COLO668 (cell line): ENCODE data around the gene OBSL1.

ENCODE experiments used
- DNase-seq: peaks from one replicate; lab custom pipeline; 2025; ENCODE audit not compliant: unreplicated experiment; lab: John Stamatoyannopoulos, UW

Gene OBSL1

DNA sequence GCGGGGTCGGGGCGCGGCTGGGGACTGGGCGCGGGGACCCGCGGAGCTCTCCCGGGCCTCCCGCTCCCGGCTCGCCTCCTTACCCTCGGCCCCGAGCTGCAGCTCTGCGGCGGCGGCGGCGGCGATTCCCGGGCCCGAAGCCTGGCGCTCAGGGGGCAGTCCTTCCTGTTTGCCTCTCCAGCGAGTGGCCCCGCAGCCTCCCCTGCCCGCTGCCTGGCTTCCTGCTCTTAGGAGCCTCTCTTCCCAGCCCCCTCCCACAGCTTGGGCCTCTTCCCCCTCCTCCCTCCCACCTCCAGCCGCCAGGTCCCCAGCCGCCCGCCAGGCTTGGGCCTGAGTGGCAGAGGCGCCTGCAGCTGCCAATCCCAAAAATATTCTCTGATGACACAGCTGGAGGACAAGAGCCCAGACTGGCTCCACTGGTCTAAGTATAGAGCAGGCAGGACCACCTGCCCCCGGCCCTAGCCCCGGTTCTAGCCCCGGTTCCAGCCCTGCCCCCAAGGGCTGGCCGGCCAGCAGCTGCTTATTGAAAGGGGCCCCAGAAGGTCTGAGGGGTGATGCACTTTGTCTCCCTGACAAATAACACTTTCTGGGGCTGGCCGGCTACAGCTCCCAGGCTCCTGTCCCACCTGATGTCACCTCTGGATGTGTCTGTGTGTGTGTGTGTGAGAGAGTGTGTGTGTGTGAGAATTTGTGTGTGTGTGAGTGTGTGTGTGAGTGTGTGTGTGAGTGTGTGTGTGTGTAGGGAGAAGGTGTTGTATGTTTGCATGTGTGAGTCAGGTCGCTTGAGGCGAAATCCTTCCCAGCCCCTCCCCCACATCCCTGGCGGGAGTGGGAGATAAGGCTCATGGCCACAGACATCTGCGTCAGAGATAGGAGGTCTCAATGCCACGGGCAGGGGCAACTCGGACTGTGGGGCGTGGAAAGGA lies at the start of gene OBSL1:
TSS of gene OBSL1 (minus strand) at position 229 of the 926 bp plus-strand sequence. CDS start 307 bp downstream, outside the sequence.
- DNase-seq, result peak; percentile 84

DNA sequence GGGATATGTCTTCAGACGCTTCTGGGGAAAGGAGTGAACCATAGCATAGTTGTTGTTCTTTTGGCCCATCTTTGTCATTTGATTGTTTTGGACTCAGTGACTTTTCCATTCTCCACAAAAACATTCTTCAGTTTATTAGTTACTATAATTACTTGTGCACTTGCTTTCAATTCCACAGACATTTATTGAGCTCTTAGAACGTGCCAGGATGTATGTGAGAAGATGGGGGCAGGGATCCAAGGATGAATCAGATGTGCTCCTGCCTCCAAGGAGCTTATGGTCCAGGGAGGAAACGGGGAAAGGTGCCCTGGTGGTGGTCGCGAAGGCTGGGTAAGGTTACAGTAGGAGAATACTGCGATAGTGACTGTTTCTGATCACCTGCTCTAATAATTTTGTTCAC lies 49.2 kb upstream of the OBSL1 start:
- DNase-seq, result no peak

DNA sequence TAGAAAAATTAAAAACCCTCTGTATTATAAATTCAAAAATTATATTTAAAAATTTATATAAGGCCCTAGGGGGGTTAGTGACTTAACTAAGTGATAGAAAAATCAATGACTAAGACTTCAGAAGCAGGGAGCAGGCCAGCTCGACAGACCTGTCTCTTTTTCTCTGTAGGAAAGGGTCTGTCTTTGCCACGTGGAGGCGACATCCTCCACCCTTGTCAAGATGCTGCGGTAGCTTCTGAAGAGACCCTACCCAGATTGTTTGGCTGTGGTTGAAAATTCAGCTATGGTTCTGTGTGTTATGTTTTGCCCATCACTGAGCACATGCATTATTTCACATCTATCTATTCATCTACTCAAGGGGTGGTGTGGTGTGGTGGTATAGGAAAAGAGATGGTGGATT lies 47.9 kb upstream of the OBSL1 start:
- DNase-seq, result no peak

DNA sequence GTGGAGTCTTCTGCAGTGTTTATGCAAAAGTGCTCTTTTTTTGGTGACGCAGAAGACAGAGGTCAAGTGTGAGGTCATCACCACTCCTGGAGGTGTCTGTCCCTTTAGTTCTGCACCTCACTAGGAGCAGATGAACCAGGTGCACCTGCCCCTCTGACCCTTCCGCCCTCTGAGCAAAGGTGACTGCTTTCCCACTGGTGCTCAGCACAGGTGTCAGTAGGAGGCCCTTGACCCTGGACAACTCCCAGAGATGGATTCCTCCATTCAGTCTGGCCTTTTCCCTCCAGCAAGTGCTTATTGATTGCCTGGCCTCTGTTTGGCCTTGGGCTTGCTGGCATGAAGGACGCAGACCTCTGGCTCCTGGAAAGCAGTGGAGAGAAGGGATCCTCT lies 47.4 kb upstream of the OBSL1 start:
- no peak for DNase-seq

DNA sequence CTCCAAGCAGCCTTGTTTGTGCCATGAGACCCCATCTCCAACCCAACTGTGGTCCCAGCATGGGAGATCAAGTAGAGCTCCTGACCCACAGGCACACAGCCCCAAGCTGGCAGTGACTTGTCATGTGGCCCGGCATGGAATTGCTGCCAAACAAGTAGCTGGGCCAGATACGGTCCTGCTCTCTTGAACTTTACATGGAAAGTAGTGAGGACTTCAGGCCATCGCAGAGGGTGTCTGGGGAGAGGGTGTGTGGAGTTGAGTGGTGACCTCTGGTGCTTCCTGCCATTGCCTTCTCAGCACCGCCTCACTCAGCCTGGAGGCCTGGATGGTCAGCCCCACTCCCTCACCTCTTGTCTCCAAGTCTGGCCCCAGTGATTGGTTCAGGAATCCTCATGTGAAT lies 45.2 kb upstream of the OBSL1 start:
- DNase-seq, result no peak

DNA sequence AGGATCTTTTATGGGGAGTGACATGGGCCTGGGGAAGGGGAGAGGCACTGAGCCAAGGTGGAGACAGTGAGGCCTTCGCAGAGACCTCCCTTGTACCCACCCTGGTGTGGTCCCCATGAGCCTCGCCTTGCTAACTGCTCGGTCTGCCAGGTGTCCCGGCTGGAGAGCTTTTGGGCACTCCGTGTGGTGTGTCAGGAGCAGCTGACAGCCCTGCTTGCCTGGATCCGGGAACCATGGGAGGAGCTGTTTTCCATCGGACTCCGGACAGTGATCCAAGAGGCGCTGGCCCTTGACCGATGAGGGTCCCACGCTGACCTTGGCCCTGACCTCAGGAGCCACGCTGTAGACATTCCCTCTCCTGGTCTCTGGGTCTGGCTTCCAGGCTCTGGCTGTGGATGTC lies 44.6 kb upstream of the OBSL1 start:
- no peak for DNase-seq

DNA sequence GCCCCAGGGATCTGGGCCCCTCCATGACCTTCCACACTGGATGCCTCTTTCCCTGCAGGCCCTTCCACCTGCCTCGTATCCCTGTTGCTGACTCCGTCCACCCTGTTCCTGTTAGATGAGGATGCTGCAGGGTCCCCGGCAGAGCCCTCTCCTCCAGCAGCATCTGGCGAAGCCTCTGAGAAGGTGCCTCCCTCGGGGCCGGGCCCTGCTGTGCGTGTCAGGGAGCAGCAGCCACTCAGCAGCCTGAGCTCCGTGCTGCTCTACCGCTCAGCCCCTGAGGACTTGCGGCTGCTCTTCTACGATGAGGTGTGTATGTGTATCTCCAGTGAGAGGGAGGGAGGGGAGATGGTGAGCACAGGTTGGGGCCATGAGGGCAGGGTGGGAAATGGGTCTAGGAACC lies 43.7 kb upstream of the OBSL1 start:
- DNase-seq, result no peak

DNA sequence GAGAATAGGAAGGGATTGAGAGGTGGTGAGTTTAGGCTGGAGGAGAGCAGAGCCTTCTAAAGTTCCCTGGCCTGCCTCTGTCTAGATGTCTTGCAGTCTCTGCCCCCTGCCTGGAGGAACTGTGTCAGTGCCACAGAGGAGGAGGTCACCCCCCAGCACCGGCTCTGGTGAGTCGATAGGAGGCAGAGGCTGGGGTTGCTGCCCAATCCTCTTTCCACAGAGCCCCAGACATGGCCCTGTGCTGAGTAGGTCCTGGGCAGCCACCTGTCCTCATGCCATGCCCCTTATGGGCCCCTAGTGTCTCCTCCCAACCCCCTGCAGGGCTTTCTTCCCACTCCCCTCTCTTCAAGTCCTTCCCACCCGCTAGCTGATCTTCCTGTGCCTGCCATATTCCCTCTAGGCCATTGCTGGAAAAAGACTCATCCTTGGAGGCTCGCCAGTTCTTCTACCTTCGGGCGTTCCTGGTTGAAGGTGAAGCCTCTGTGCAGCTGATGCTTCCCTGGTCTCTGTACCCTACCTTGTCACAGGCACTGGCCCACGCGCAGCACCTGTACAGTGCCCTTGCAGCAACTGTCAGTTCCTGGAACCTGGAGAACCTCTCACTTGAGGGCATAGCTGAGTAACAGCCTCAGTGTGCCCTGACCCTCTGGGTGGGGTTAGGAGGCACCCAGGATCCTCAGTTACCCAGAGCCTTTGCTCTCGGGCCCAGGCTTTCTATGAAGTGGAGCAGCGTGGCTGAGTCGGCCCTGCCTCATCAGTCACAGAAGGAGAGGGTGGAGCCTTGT lies 42.9 kb upstream of the OBSL1 start:
- DNase-seq, result no peak

DNA sequence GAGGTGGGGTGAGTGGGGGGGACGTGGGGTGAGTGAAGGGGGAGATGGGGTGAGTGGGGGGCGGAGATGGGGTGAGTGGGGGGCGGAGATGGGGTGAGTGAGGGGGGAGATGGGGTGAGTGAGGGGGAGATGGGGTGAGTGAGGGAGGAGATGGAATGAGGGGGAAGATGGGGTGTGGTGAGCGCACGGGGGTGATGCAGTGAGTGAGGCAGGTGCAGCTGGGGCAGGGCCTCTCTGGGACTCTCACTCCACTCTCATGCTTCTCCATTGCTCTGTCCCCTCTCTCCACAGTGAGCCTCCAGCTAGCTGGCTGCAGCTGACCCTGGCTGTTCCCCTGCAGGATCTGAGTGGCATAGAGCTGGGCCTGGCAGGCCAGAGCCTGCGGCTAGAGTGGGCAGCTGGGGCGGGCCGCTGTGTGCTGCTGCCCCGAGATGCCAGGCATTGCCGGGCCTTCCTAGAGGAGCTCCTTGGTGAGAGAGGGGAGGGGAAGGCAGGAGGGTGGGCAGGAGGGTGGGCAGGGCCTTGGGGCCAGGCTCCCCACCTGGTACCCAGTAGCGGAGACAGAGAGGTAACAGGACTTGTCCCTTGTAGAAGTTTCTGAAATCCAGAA lies 42.2 kb upstream of the OBSL1 start:
- DNase-seq, result no peak

DNA sequence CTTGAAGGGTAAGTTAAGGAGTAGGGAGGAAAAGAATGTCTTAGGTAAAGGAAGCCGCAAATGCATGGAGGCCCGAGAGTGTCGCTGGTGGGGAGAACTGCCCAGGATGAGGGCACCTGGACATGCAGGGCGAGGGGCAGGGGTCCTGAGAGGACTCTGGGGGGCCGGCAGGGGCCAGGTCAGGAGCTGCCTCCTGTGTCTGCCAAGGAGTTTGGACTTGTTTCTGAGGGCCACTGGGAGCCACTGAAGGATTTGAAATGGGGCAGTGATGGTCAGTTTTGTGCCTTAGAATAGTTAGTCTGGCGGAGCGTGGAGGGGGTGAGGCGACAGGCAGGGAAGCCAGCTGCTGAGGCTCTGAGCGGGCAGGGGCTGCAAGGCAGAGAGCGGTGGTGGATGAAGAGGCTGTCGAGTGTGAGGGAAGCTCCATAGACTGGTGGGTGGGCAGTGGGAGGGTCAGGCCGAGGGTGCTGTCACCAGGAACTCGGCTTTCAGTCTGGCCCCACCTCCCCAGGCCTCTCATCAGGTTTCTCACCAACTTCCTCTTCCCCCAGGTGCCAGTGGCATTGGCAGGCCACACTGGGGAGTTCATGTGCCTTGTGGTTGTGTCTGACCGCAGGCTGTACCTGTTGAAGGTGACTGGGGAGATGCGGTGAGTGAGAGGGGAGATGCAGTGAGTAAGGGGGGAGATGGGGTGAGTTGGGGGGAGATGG lies 41.4 kb upstream of the OBSL1 start:
- DNase-seq, result no peak

DNA sequence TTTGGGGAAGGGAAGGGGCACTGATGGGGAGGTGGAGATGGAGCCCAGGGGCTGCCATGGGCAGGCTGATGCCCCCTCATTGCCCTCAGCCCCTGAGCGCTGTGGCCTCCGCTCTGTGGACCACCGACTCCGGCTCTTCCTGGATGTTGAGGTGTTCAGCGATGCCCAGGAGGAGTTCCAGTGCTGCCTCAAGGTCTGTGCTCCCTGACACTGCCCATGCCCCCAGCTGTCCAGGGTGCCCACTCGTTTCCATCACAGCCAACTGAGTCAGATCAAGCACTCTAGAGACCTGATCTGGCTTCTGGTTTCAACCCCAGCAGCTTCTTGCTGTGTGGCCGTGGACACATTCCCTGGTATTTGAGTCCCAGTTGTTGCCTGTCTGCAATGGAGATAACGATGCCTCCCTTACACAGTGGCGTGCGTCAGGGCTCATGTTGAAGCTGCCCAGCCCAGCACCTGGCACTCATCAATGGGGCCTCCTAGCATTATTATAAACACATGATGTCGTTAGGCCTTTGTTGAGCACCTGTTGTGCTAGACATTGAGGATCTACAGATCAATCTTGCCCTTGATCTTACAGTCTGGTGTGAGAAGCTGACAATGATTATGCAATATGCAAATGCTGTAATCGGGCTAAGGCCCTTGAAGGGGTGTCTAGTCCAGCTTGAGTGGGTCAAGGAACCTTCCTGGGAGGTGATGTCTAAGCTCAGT lies 40.7 kb upstream of the OBSL1 start:
- peak; percentile 16 for DNase-seq

DNA sequence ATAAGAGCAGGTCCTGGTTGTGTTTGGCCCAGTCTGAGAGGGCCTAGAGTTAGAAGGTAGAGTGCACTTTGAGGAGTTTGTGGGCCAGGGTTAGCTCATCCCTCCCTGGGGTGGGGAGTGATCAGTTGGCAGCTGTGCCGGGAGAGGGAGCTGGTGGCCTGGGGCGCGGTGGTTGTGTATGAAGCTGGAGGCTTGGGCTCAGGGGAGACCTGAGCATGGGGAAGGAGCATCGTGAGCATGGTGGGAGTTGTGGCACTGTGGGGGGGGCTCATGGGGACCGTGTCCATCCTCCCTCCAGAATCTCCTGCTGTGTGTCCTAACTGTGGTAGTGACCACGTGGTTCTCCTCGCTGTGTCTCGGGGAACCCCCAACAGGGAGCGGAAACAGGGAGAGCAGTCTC lies 40.0 kb upstream of the OBSL1 start:
- DNase-seq, result no peak

DNA sequence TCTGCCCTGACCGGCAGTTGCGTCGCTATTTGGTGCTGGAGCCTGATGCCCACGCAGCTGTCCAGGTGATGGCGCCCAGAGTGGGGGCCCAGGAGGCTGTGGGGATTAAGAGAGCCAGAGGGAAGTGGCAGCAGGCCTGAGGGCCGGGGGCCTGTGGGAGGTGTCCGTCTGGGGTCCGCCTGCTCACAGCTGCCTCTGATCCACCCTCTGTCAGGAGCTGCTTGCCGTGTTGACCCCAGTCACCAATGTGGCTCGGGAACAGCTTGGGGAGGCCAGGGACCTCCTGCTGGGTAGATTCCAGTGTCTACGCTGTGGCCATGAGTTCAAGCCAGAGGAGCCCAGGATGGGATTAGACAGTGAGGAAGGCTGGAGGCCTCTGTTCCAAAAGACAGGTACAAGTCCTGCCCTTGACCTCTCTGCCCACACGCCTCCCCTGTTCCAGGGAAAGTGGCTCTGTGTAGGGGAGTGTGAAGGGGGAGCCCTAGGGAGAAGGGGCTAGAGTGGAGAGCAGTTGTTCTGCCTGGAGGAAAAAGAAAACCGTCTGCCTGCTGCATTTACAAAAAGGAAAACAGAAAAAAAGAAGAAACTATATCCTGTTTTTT lies 37.9 kb upstream of the OBSL1 start:
- no peak for DNase-seq

DNA sequence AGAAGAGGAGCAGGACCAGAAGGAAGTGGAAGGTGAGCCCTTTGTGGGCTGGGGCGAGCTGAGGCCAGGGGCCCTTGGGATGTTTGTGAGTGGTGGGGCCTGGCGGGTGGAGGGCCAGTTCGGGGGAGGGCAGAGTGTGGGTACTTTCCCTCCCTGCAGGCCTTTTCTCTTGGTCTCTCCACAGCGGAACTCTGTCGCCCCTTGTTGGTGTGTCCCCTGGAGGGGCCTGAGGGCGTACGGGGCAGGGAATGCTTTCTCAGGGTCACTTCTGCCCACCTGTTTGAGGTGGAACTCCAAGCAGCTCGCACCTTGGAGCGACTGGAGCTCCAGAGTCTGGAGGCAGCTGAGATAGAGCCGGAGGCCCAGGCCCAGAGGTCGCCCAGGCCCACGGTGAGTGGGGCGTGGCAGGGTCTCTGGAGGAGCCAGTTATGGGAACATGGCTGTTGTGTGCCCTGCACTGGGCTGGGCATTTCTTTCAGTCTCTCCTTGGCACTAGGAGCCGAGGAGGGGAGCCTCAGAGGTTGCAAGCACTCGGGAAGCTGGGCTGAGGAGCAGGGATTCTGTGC lies 37.1 kb upstream of the OBSL1 start:
- DNase-seq, result no peak

DNA sequence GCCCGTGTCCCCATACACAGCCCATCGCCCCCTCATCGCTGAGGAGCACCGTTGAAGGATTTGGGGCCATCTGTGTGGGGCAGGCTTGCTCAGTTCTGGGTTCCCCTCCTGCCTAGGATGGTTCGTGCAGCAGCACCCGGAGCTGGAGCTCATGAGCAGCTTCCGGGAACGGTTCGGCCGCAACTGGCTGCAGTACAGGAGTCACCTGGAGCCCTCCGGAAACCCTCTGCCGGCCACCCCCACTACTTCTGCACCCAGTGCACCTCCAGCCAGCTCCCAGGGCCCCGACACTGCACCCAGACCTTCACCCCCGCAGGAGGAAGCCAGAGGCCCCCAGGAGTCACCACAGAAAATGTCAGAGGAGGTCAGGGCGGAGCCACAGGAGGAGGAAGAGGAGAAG lies 36.6 kb upstream of the OBSL1 start:
- no peak for DNase-seq

DNA sequence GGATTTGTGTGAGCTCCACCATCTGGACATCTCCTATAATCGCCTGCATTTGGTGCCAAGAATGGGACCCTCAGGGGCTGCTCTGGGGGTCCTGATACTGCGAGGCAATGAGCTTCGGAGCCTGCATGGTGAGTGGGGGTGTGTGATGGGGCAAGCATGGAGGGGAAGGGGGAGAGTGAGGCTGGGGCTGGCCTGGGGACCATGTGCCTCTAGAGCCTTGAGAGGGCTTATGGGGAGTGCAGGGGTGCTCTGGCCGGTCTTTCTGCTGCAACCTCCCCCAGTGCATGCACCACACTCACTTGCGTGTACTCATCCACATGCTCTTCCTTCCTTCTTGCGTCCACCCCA lies 34.2 kb upstream of the OBSL1 start:
- DNase-seq, result no peak

DNA sequence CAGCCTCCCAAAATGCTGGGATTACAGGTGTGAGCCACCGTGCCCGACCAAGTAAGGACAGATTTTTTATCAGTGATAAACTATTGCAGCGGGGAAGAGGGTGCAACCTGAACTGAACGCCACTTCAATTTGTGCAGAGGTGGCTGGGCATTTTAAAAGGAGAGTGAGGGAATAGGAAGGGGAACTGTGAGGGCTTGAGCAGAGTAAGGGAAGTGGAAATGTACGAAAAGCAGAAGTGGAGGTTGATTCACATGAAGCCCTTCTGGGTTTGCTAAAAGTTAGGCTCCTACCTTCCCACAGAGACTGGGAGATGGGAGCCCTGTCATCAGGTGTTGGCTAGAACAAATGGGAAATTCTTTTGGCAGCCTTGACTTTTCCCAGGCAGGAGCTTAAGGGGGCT lies 32.4 kb upstream of the OBSL1 start:
- no peak for DNase-seq

DNA sequence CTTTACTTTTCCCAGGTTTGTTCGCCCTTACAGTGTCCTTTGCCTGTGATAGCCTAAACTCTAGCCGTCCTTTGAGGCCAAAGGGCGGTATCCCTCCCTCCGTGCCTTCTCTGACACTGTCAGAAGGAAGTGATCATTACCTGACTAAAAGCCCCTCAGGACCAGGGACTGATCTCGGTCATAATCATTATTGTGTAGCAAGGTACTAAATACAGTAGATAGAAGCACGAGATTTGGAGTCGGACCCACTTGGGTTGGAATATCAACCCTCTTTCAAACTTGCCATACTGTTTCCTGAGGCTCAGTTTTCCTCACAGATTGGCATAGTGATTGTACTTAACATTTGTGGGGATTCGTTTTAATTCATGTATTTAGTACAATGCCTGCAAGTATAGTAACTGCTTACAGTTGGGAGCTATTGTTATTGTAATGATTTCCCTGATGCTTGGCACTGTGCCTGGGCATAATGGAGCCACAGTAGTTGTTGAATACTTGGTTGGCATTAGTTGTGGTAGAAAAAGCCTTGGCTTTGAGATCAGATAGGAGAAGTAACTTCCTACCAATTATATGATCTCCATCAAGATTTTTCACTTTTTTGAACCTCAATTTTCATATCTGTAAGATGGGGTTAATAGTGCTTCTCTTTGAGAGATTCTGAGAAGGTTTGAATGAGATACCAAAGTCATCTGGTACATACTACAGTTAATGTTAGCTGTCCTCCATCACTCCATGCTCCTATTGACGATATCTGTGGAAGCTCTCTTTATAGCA lies 27.2 kb upstream of the OBSL1 start:
- peak; percentile 10 for DNase-seq
